Hepatocyte (in vitro differentiated cells): ENCODE results near the gene DYSF. TPM values are rescaled to one million over a fixed set of nuclear protein-coding genes. Genes with fewer than 3 reads are reported as not detected.

Source experiments
- DNase-seq: peaks from one replicate; pipeline ENCODE4 v3.0.0-alpha.2; 2016; ENCODE audit warnings: low spot score
- H2AFZ ChIP-seq: fragments of 200-600 bp; sonication (generic); 2 replicates; pipeline ENCODE4 v1.6.0; 2016; ENCODE audit warnings: antibody characterized with exemption, mild to moderate bottlenecking
- H3K27ac ChIP-seq: fragments of 200-600 bp; sonication (generic); 2 replicates; pipeline ENCODE4 v1.5.1; 2016; ENCODE audit warnings: mild to moderate bottlenecking
- H3K27me3 ChIP-seq: fragments of 200-600 bp; sonication (generic); 2 replicates; pipeline ENCODE4 v1.6.1; 2016
- H3K36me3 ChIP-seq: fragments of 200-600 bp; sonication (generic); replicated peaks from 2 replicates; pipeline ENCODE4 v1.5.1; 2016; ENCODE audit warnings: low read depth; ENCODE audit not compliant: insufficient read depth
- H3K4me1 ChIP-seq: fragments of 200-600 bp; sonication (generic); 2 replicates; pipeline ENCODE4 v1.5.1; 2016; ENCODE audit warnings: mild to moderate bottlenecking, moderate library complexity; ENCODE audit not compliant: insufficient read depth
- H3K4me2 ChIP-seq: fragments of 200-600 bp; sonication (generic); 2 replicates; pipeline ENCODE4 v1.6.0; 2016
- H3K4me3 ChIP-seq: fragments of 200-600 bp; sonication (generic); 2 replicates; pipeline ENCODE4 v1.5.1; 2016; ENCODE audit warnings: mild to moderate bottlenecking
- H3K79me2 ChIP-seq: fragments of 200-600 bp; sonication (generic); 2 replicates; pipeline ENCODE4 v1.6.0; 2017; ENCODE audit warnings: mild to moderate bottlenecking
- H3K9me2 ChIP-seq: fragments of 200-600 bp; sonication (generic); replicated peaks from 2 replicates; pipeline ENCODE4 v1.6.0; 2017; ENCODE audit warnings: mild to moderate bottlenecking; ENCODE audit not compliant: insufficient read depth
- H3K9me3 ChIP-seq: fragments of 200-600 bp; sonication (generic); 2 replicates; pipeline ENCODE4 v1.5.1; 2016; ENCODE audit warnings: low read depth, mild to moderate bottlenecking
- H4K20me1 ChIP-seq: fragments of 200-600 bp; sonication (generic); 2 replicates; pipeline ENCODE4 v1.6.0; 2016; ENCODE audit warnings: mild to moderate bottlenecking; ENCODE audit not compliant: insufficient read depth, poor library complexity, severe bottlenecking
- CTCF ChIP-seq: fragments of 200-600 bp; sonication (generic); IDR thresholded peaks from 2 replicates; pipeline ENCODE4 v1.5.1; 2016; ENCODE audit warnings: antibody characterized with exemption, mild to moderate bottlenecking; ENCODE audit not compliant: poor library complexity
- EZH2 ChIP-seq: fragments of 200-600 bp; sonication (generic); IDR thresholded peaks from 2 replicates; pipeline ENCODE4 v1.6.1; 2016; ENCODE audit warnings: antibody characterized with exemption, mild to moderate bottlenecking, borderline replicate concordance
- EZH2phosphoT487 ChIP-seq: fragments of 200-600 bp; sonication (generic); IDR thresholded peaks from one replicate; pipeline ENCODE4 v1.6.1; 2018; ENCODE audit warnings: antibody characterized with exemption, mild to moderate bottlenecking, low read depth, moderate library complexity; ENCODE audit not compliant: unreplicated experiment, severe bottlenecking
- WGBS: methylation state at CpG from one replicate; pipeline ENCODE4 v1.1.6; 2016; ENCODE audit warnings: low lambda C conversion rate; ENCODE audit errors: missing lambda C conversion rate; 5-methylcytosine and 5-hydroxymethylcytosine counted together
- polyA plus RNA-seq: library from polyadenylated mRNA; unstranded; fragments of >200 nt; fragmentation: Nextera tagmentation; extraction: Ambion mirVana; gene quantifications from 2 replicates; pipeline ENCODE4 v1.2.1, GENCODE V29; 2016
- total RNA-seq: library from RNA; depleted of rRNA; stranded (reverse); fragments of >200 nt; gene quantifications from 2 replicates; pipeline ENCODE4 v1.2.3, GENCODE V29; 2014

Gene DYSF
- total and polyA plus RNA-seq, 2 experiments from 2014 or later, result 0.25 to 0.90 TPM

DNA sequence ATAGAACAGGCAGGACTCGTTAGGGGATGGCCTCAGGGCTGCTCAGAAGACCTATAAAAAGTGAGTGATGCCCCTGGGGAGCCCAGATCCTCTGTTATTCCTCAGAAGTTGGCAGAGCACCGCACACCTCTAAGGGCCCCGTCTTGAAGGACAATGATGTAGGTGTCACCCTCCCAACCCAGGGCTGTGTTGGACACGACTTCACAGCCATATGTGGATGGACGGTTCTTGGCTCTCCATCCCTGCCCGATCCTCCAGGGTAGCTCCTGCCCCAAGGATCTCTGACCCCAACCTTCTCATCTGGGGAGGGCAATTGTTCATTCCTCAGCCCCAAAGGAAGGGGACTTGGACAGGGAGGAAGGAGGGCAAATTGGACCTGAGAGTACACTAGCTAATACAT is 246.1 kb downstream of the DYSF start:
- no peaks in the 10 kb centered on the region for H3K36me3 ChIP-seq
- no peak overlapping the region for H3K4me3 ChIP-seq
- no peaks in the 10 kb centered on the region for H3K4me1 ChIP-seq
- H3K9me2 ChIP-seq, result no peaks in the 10 kb centered on the region
- no peaks in the 10 kb centered on the region for H3K9me3 ChIP-seq
- H2AFZ ChIP-seq, result no peak overlapping the region
- H3K79me2 ChIP-seq, result no peaks in the 10 kb centered on the region
- no peaks in the 10 kb centered on the region for H3K27me3 ChIP-seq
- TF ChIP-seq EZH2phosphoT487 (no peak), EZH2 (no peak), CTCF (no peak)
- H3K27ac ChIP-seq, result no peak overlapping the region
- no peak overlapping the region for H3K4me2 ChIP-seq
- WGBS, result 78% methylated on average over 6 of the region's 6 CpGs
- no peak for DNase-seq
- no peaks in the 10 kb centered on the region for H4K20me1 ChIP-seq

DNA sequence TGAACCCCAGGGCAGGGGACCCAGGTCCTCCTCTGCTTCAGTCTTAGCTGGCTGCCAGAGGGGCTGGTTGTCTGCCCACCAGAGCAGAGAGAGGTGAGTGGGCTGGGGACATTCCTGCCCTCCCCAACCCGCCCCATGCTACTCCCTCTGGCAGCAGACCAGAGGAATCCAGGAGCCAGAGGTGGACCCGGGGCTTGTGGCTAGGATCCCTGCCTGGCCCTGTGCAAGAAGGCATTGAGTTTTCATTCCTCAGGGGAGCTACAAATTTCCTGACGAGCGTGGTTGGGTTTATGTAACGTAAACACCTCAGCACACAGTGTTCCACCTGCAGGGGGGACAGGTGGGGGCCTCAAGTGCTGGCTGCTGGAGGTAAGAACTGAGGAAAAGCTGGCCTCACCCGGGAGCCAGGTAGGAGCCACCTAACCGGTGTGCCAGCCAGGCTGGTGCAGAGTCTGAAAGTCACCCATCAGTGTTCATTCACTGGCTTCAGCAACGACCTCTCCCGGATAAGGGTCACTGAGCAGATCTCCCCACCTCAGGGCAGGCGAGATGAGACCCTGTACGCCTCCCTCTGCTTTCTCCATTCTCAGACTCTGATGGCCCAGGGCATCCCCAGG is 246.8 kb downstream of the DYSF start:
- no peak for DNase-seq
- no peaks in the 10 kb centered on the region for H3K9me3 ChIP-seq
- no peak overlapping the region for H2AFZ ChIP-seq
- WGBS, result 81% methylated on average over 11 of the region's 11 CpGs
- H3K4me3 ChIP-seq, result no peak overlapping the region
- no peaks in the 10 kb centered on the region for H3K27me3 ChIP-seq
- TF ChIP-seq EZH2, result no peak
- no peak for TF ChIP-seq CTCF
- TF ChIP-seq EZH2phosphoT487, result no peak
- no peaks in the 10 kb centered on the region for H3K79me2 ChIP-seq
- H3K4me1 ChIP-seq, result no peaks in the 10 kb centered on the region
- no peaks in the 10 kb centered on the region for H3K36me3 ChIP-seq
- H3K4me2 ChIP-seq, result no peak overlapping the region
- no peaks in the 10 kb centered on the region for H3K9me2 ChIP-seq
- H3K27ac ChIP-seq, result no peak overlapping the region
- H4K20me1 ChIP-seq, result no peaks in the 10 kb centered on the region

GRCh38 chr2:71700658-71701397 is 247.5 kb downstream of the DYSF start:
- Histone ChIP-seq H2AFZ (no peak overlapping the region), H3K4me1 (no peaks in the 10 kb centered on the region), H3K27ac (no peak overlapping the region), H3K9me2 (no peaks in the 10 kb centered on the region), H3K27me3 (no peaks in the 10 kb centered on the region), H3K36me3 (no peaks in the 10 kb centered on the region), H3K79me2 (no peaks in the 10 kb centered on the region), H4K20me1 (no peaks in the 10 kb centered on the region), H3K4me2 (no peak overlapping the region), H3K4me3 (no peak overlapping the region), H3K9me3 (no peaks in the 10 kb centered on the region)
- TF ChIP-seq EZH2 (no peak), CTCF (no peak), EZH2phosphoT487 (no peak)
- 80% methylated on average over 17 of the region's 21 CpGs for WGBS
- no peak for DNase-seq
